ENCODE measurements around the gene COL8A1. TPM values are rescaled to one million over a fixed set of nuclear protein-coding genes. Genes with fewer than 3 reads are reported as not detected.

COL8A1 gene
- total and polyA plus RNA-seq, 4 experiments from 2014 or later = not detected

DNA sequence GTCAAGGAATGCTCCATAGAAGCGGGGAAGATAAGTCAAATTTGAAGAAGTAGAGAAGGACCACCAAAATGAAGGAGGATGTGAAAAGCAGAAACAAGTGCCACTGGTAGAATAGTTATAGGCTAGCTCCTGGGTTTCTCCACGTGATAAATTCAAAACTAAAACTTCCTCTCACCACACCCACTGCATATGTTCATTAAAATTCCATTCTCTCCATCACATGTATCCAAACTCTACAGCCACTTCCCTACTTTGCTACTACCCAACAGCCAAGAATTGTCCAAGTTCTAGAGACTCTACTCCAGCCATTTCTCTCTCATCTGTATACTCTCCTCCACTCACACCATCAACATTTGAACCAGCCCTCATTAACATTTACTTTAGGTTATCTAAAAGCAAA is 60.5 kb downstream of the COL8A1 start:
- Mint-ChIP-seq H3K27me3 (peaks cover 2 to 3% of the 10 kb centered on the region in 2 donors), H3K4me3 (no peak overlapping the region), H3K9me3 (peaks cover 0 to 3% (median 0%) of the 10 kb centered on the region in 8 donors), H3K36me3 (no peaks in the 10 kb centered on the region), H3K27ac (no peak overlapping the region), H3K4me1 (no peaks in the 10 kb centered on the region)
- Histone ChIP-seq H3K27ac (ENCODE audit: low read depth, low read length) (no peak overlapping the region), H3K4me3 (ENCODE audit: low read length in 2 of 2) (no peak overlapping the region), H3K9me3 (ENCODE audit: control insufficient read depth in 1 of 2, low read length in 2 of 2) (no peaks in the 10 kb centered on the region), H3K36me3 (ENCODE audit: insufficient read depth, low read length) (no peaks in the 10 kb centered on the region), H3K27me3 (ENCODE audit: insufficient read depth, low read length) (no peaks in the 10 kb centered on the region), H3K4me1 (ENCODE audit: insufficient read depth, low read length) (no peaks in the 10 kb centered on the region)
- intact Hi-C loops (cut with micrococcal nuclease) = no loop called here
- CTCF ChIA-PET (ENCODE audit: partially characterized antibody) = no interaction called here
- DNase-seq = no peak
- POLR2A ChIA-PET (ENCODE audit: partially characterized antibody) = no interaction called here

DNA sequence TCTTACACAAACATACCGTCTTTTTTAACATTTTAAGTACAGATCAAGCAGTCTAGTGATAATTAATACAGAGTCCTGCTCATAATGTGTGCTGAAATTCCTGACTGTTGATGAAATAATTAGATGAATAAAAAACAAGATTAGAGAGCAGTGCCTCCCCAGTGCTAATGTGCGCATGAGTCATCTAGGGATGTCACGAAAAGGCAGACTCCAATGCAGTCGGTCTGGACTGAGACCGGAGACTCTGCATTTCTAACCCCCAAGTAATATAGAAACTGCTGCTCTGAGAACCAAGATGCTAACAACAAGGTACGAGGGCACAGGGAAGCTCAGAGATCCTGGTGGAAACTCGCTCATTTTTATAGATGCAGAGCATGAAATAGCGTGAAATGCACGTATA is 61.4 kb downstream of the COL8A1 start:
- H3K9me3 ChIP-seq (ENCODE audit: control insufficient read depth in 1 of 2, low read length in 2 of 2) = no peaks in the 10 kb centered on the region
- intact Hi-C loops (cut with micrococcal nuclease) = no loop called here
- no peaks in the 10 kb centered on the region for H3K27me3 ChIP-seq (ENCODE audit: insufficient read depth, low read length)
- peaks cover 2 to 3% of the 10 kb centered on the region in 2 donors for H3K27me3 Mint-ChIP-seq
- H3K4me1 ChIP-seq (ENCODE audit: insufficient read depth, low read length) = no peaks in the 10 kb centered on the region
- H3K9me3 Mint-ChIP-seq = peaks cover 0 to 3% (median 0%) of the 10 kb centered on the region in 8 donors
- H3K36me3 Mint-ChIP-seq = no peaks in the 10 kb centered on the region
- H3K4me1 Mint-ChIP-seq = no peaks in the 10 kb centered on the region
- H3K27ac Mint-ChIP-seq = no peak overlapping the region
- H3K27ac ChIP-seq (ENCODE audit: low read depth, low read length) = no peak overlapping the region
- H3K4me3 Mint-ChIP-seq = no peak overlapping the region
- no peak overlapping the region for H3K4me3 ChIP-seq (ENCODE audit: low read length in 2 of 2)
- CTCF ChIA-PET (ENCODE audit: partially characterized antibody) = no interaction called here
- H3K36me3 ChIP-seq (ENCODE audit: insufficient read depth, low read length) = no peaks in the 10 kb centered on the region
- DNase-seq = peak in 1 of 5 donors; percentile 35
- POLR2A ChIA-PET (ENCODE audit: partially characterized antibody) = no interaction called here

DNA sequence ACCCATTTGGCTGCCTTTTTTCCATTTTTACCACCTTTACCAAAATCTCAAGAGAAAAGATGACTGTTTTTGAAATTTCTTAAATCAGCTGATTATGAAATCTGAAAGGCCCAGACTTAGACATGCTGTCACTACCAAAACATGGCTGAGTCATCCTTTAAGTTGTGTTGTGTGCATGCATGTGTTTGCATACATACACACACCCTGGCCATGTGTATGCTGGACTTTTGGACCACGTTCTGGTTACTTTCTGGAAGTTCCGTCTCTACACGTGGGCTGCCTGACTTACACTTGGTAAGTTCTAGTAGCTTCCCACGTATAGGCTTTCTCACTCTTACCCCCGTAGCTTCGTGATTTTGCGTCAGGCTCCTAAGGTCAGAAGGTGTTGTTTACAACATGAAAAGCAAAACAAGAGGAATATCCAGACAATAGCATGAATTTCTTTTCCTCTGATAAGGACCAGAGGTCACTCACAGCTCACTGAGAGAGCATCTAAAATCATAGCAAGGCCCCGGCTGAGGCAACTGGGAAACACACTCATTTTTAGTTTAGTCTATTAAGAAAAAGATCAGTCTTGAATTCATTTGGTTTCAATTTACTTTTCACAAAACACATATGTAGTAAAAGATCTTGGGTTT is 62.4 kb downstream of the COL8A1 start:
- H3K4me1 Mint-ChIP-seq = no peaks in the 10 kb centered on the region
- peaks cover 1 to 2% of the 10 kb centered on the region in 2 donors for H3K27me3 Mint-ChIP-seq
- intact Hi-C loops (cut with micrococcal nuclease) = no loop called here
- no peak overlapping the region for H3K27ac Mint-ChIP-seq
- H3K27ac ChIP-seq (ENCODE audit: low read depth, low read length) = no peak overlapping the region
- H3K9me3 Mint-ChIP-seq = peaks cover 0 to 3% (median 0%) of the 10 kb centered on the region in 8 donors
- no peaks in the 10 kb centered on the region for H3K27me3 ChIP-seq (ENCODE audit: insufficient read depth, low read length)
- POLR2A ChIA-PET (ENCODE audit: partially characterized antibody) = no interaction called here
- CTCF ChIA-PET (ENCODE audit: partially characterized antibody) = no interaction called here
- no peak for DNase-seq
- no peaks in the 10 kb centered on the region for H3K4me1 ChIP-seq (ENCODE audit: insufficient read depth, low read length)
- no peaks in the 10 kb centered on the region for H3K36me3 Mint-ChIP-seq
- H3K36me3 ChIP-seq (ENCODE audit: insufficient read depth, low read length) = no peaks in the 10 kb centered on the region
- H3K4me3 Mint-ChIP-seq = no peak overlapping the region
- H3K9me3 ChIP-seq (ENCODE audit: control insufficient read depth in 1 of 2, low read length in 2 of 2) = no peaks in the 10 kb centered on the region
- no peak overlapping the region for H3K4me3 ChIP-seq (ENCODE audit: low read length in 2 of 2)

DNA sequence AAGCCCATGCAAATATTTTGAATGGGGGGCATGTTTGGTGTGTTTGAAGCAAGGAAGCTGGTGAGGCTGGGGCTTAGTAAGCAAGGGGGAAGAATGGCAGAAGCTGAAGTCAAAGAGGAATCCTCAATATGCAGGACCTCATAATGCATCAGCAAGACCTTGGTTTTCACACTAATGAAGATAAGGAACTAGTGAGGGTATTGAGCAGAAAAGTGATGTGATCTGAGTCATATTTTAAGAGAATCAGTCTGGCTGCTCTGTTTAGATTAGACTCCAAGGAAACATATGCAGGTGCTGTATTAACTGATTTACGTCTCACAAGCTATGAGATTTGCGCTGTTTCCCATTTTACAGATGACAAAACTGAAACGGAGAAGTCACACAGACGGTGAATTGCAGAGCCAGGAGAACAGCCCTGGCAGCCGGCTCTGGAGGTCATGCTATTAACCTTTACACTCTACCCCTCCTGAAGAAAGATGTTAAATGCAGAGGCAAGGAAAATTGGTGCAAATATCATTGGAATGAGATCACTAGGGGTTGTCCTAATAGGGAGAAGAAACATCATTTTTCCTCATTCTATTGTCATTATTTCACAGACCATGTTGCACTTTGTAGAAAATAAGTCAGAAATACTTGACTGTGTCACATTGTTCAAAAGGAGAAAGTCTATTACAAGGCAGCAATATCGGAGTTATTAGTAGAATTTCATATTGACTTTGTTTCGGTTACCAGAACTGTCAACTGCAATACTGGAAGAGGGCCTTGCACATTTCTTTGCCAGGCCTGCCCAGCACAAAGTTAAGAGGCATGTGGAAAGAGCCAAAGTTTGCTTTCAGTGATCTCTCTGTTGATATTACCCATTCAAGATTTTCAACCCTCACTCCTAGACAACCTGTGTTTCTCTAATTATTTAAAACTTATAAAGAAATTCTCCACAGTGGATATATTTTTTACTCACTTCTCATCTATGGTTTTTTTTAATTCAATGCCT is 64.9 kb downstream of the COL8A1 start:
- CTCF ChIA-PET (ENCODE audit: partially characterized antibody) = no interaction called here
- Histone ChIP-seq H3K4me1 (ENCODE audit: insufficient read depth, low read length) (no peaks in the 10 kb centered on the region), H3K9me3 (ENCODE audit: control insufficient read depth in 1 of 2, low read length in 2 of 2) (no peaks in the 10 kb centered on the region), H3K36me3 (ENCODE audit: insufficient read depth, low read length) (no peaks in the 10 kb centered on the region), H3K27ac (ENCODE audit: low read depth, low read length) (no peak overlapping the region), H3K27me3 (ENCODE audit: insufficient read depth, low read length) (no peaks in the 10 kb centered on the region), H3K4me3 (ENCODE audit: low read length in 2 of 2) (no peak overlapping the region)
- POLR2A ChIA-PET (ENCODE audit: partially characterized antibody) = no interaction called here
- Mint-ChIP-seq H3K9me3 (no peaks in the 10 kb centered on the region), H3K36me3 (no peaks in the 10 kb centered on the region), H3K4me1 (no peaks in the 10 kb centered on the region), H3K4me3 (no peak overlapping the region), H3K27me3 (peaks cover 1 to 2% of the 10 kb centered on the region in 2 donors), H3K27ac (no peak overlapping the region)
- no peak for DNase-seq
- intact Hi-C loops (cut with micrococcal nuclease) = no loop called here

DNA sequence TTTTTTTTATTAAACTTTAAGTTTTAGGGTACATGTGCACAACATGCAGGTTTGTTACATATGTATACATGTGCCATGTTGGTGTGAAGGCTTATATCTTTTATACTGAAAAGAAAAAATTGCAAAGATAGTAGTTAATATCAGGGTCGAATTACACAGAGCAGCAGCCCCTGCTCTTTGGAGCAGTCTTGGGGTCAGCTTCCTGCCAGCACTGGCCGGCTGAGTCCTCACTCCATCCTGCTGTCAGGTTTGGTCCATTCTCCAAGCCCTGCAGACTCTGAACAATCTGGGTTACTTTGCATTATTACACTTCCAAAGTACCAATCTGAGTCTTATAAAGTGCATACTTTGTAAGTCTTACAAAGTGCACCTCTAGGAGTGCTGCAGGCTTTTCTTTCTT is 66.0 kb downstream of the COL8A1 start:
- no peaks in the 10 kb centered on the region for H3K9me3 ChIP-seq (ENCODE audit: control insufficient read depth in 1 of 2, low read length in 2 of 2)
- H3K27ac Mint-ChIP-seq = no peak overlapping the region
- no peak overlapping the region for H3K4me3 Mint-ChIP-seq
- ChIA-PET CTCF (ENCODE audit: partially characterized antibody) (no interaction called here), POLR2A (ENCODE audit: partially characterized antibody) (no interaction called here)
- intact Hi-C loops (cut with micrococcal nuclease) = no loop called here
- no peaks in the 10 kb centered on the region for H3K4me1 Mint-ChIP-seq
- H3K27me3 ChIP-seq (ENCODE audit: insufficient read depth, low read length) = no peaks in the 10 kb centered on the region
- DNase-seq = no peak
- no peaks in the 10 kb centered on the region for H3K36me3 ChIP-seq (ENCODE audit: insufficient read depth, low read length)
- H3K27me3 Mint-ChIP-seq = no peaks in the 10 kb centered on the region
- H3K9me3 Mint-ChIP-seq = no peaks in the 10 kb centered on the region
- no peaks in the 10 kb centered on the region for H3K4me1 ChIP-seq (ENCODE audit: insufficient read depth, low read length)
- no peak overlapping the region for H3K4me3 ChIP-seq (ENCODE audit: low read length in 2 of 2)
- no peak overlapping the region for H3K27ac ChIP-seq (ENCODE audit: low read depth, low read length)
- H3K36me3 Mint-ChIP-seq = no peaks in the 10 kb centered on the region

DNA sequence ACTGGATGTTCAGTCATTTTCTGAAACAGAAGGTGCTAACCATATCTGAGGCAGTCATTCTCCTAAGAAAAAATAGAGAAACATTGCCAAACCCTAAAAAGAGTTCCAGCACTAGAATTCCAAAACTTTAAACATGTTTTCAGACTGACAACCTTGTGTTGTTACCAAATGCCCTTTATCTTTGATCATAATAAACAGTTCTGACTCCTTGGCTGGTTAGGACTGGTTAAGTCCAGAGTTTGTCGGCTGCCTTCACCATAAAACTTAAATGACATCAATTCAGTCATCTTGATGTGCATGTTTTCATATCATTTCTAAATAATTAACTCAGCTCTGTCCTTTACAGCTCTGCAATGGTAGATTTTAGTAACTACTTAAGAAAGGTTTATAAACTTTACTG is 68.0 kb downstream of the COL8A1 start:
- Histone ChIP-seq H3K36me3 (ENCODE audit: insufficient read depth, low read length) (no peaks in the 10 kb centered on the region), H3K9me3 (ENCODE audit: control insufficient read depth in 1 of 2, low read length in 2 of 2) (no peaks in the 10 kb centered on the region), H3K4me1 (ENCODE audit: insufficient read depth, low read length) (no peaks in the 10 kb centered on the region), H3K27ac (ENCODE audit: low read depth, low read length) (no peak overlapping the region), H3K4me3 (ENCODE audit: low read length in 2 of 2) (no peak overlapping the region), H3K27me3 (ENCODE audit: insufficient read depth, low read length) (no peaks in the 10 kb centered on the region)
- intact Hi-C loops (cut with micrococcal nuclease) = no loop called here
- CTCF ChIA-PET (ENCODE audit: partially characterized antibody) = no interaction called here
- Mint-ChIP-seq H3K36me3 (no peaks in the 10 kb centered on the region), H3K27me3 (no peaks in the 10 kb centered on the region), H3K4me3 (no peak overlapping the region), H3K27ac (no peak overlapping the region), H3K4me1 (no peaks in the 10 kb centered on the region), H3K9me3 (no peaks in the 10 kb centered on the region)
- POLR2A ChIA-PET (ENCODE audit: partially characterized antibody) = no interaction called here
- no peak for DNase-seq

DNA sequence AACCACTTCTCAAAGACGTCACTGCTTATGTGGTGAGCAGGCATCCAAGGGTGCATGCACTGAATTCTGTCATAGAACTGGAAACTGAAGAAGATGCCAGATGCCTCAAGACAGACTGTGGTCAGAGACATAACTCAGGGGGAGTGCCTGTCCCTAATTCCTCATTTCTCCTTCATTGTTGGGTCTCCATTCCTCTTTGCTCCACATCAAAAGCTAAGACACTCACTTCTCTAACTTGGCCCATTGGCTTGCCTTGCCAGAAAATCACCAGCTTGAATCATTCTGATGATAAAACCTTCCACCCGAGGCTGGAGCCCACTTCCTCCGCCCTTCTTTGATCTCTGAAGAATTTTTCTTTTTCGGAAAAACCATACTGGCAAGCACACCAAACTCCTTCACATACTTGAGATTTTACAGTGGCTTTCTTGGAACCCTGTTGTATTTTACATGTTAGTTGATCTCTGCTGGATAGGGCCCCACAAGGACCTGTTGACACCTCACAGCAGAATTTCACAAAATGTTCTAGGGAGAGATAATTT is 69.9 kb downstream of the COL8A1 start:
- Mint-ChIP-seq H3K36me3 (no peaks in the 10 kb centered on the region), H3K9me3 (no peaks in the 10 kb centered on the region), H3K4me3 (no peak overlapping the region), H3K27ac (no peak overlapping the region), H3K4me1 (no peaks in the 10 kb centered on the region), H3K27me3 (peaks cover 0 to 2% of the 10 kb centered on the region in 2 donors)
- Histone ChIP-seq H3K4me3 (ENCODE audit: low read length in 2 of 2) (no peak overlapping the region), H3K36me3 (ENCODE audit: insufficient read depth, low read length) (no peaks in the 10 kb centered on the region), H3K4me1 (ENCODE audit: insufficient read depth, low read length) (no peaks in the 10 kb centered on the region), H3K27ac (ENCODE audit: low read depth, low read length) (no peak overlapping the region), H3K27me3 (ENCODE audit: insufficient read depth, low read length) (no peaks in the 10 kb centered on the region), H3K9me3 (ENCODE audit: control insufficient read depth in 1 of 2, low read length in 2 of 2) (no peaks in the 10 kb centered on the region)
- intact Hi-C loops (cut with micrococcal nuclease) = no loop called here
- DNase-seq = no peak
- CTCF ChIA-PET (ENCODE audit: partially characterized antibody) = no interaction called here
- POLR2A ChIA-PET (ENCODE audit: partially characterized antibody) = no interaction called here

All from CD4-positive, alpha-beta memory T cell (primary cell).